A673 (cell line): ENCODE measurements around the gene OR6F1. TPM values are rescaled to one million over a fixed set of nuclear protein-coding genes. Genes with fewer than 3 reads are reported as not detected.
"Not testable (repeated sequence)": the region's sequence is repeated elsewhere in the genome, so short reads cannot be mapped to it uniquely, and the experiment has no call there.

Experiments
- BruUV-seq: library from RNA; stranded (reverse); fragments of 400-500 nt; replicated peaks from 2 replicates; lab custom pipeline; 2021; lab: Mats Ljungman, UMichigan
- CTCF ChIA-PET: fragments of 300-600 bp; sonication (Branson Sonifier 250); formaldehyde crosslinking; loops from one replicate; lab custom pipeline; 2022; ENCODE audit warnings: antibody characterized with exemption; lab: Charles Lee
- POLR2A ChIA-PET: fragments of 300-600 bp; sonication (Branson Sonifier 250); formaldehyde crosslinking; loops from one replicate; lab custom pipeline; 2022; ENCODE audit warnings: antibody characterized with exemption; ENCODE audit not compliant: low non-redundant PET; lab: Charles Lee
- DNase-seq: peaks from one replicate; pipeline ENCODE4 v3.0.0-alpha.2; 2015; ENCODE audit warnings: low spot score
- H3K27ac ChIP-seq: fragments of 200-600 bp; sonication (generic); 2 replicates; pipeline ENCODE4 v1.5.1; 2016; ENCODE audit warnings: mixed run types, low read depth, mild to moderate bottlenecking, mixed read lengths, antibody characterized with exemption, low read length; ENCODE audit not compliant: poor library complexity, severe bottlenecking
- H3K27me3 ChIP-seq: fragments of 200-600 bp; sonication (generic); replicated peaks from 2 replicates; pipeline ENCODE4 v1.6.1; 2017; ENCODE audit warnings: mixed run types, low read depth, mild to moderate bottlenecking, mixed read lengths, antibody characterized with exemption, low read length; ENCODE audit not compliant: insufficient read depth, poor library complexity
- H3K36me3 ChIP-seq: fragments of 200-600 bp; sonication (generic); 2 replicates; pipeline ENCODE4 v1.6.1; 2016; ENCODE audit warnings: mixed run types, mild to moderate bottlenecking, mixed read lengths, antibody characterized with exemption, low read length; ENCODE audit not compliant: insufficient read depth, poor library complexity, severe bottlenecking
- H3K4me1 ChIP-seq: fragments of 200-600 bp; sonication (generic); 2 replicates; pipeline ENCODE4 v1.6.1; 2017; ENCODE audit warnings: mixed run types, mild to moderate bottlenecking, mixed read lengths, antibody characterized with exemption, low read length; ENCODE audit not compliant: insufficient read depth, poor library complexity, severe bottlenecking
- H3K4me3 ChIP-seq: fragments of 200-600 bp; sonication (generic); 2 replicates; pipeline ENCODE4 v1.5.1; 2016; ENCODE audit warnings: low read depth, mixed run types, mild to moderate bottlenecking, mixed read lengths, low read length; ENCODE audit not compliant: poor library complexity, severe bottlenecking
- H3K9me3 ChIP-seq: fragments of 200-600 bp; sonication (generic); 2 replicates; pipeline ENCODE4 v1.6.1; 2016; ENCODE audit warnings: mixed run types, low read depth, mild to moderate bottlenecking, mixed read lengths, antibody characterized with exemption, low read length; ENCODE audit not compliant: poor library complexity, severe bottlenecking
- EZH2 ChIP-seq: fragments of 200-600 bp; sonication (generic); IDR thresholded peaks from 2 replicates; pipeline ENCODE4 v1.6.1; 2017; ENCODE audit warnings: borderline replicate concordance, low read depth, mild to moderate bottlenecking, mixed read lengths, antibody characterized with exemption, low read length; ENCODE audit not compliant: poor library complexity, severe bottlenecking
- intact Hi-C: fragments of 100-400 bp; cut with micrococcal nuclease; formaldehyde crosslinking; loops from one replicate; pipeline ENCODE4 v1.10.0; 2022; ENCODE audit not compliant: unreplicated experiment
- total RNA-seq: library from RNA; stranded (reverse); gene quantifications from 2 replicates; pipeline ENCODE4 v1.2.3, GENCODE V29; 2021
- TF ChIP-seq, protein P1 (sequence below): fragments of 300-800, 200-600 bp; sonication (generic); conservative IDR thresholded peaks from 2 replicates; pipeline ENCODE4 v1.5.1; 2017; ENCODE audit warnings: low read depth, mild to moderate bottlenecking, antibody characterized with exemption, low read length, moderate library complexity, mixed read lengths

OR6F1 gene
- total RNA-seq, 1 experiment from 2014 or later, result not detected

DNA sequence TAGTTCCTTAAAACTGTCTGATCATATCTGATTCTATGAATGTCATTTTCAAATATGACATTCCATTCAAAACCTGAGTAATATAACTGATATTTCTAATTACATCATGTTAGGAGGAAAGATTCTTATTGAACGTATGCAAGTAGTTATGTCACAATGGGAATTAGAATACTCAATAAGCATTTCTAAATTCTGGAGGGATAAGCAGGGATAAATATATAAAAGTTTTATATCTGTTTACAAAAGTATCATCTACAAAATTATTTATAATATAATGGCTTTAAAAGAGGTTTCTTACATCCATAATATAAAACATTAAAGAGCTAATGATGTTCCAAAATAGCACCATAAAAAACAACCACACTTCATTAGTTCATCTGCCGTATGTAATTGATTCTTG, 31.6 kb upstream of the OR6F1 start, which contains the start of gene OR14A2:
TSS of gene OR14A2 (minus strand) at position 101 of the 400 bp plus-strand sequence.
- intact Hi-C loops, result no loop called here
- no peaks in the 10 kb centered on the region for H3K4me1 ChIP-seq
- no peaks in the 10 kb centered on the region for H3K36me3 ChIP-seq
- no peak within 1 kb of the TSS for H3K4me3 ChIP-seq
- ChIA-PET CTCF (no interaction called here), POLR2A (no interaction called here)
- H3K27me3 ChIP-seq, result no peaks in the 10 kb centered on the region
- H3K27ac ChIP-seq, result no peak within 1 kb of the TSS
- DNase-seq, result no peak
- no TSS peak for BruUV-seq
- TF ChIP-seq, protein P1, sequence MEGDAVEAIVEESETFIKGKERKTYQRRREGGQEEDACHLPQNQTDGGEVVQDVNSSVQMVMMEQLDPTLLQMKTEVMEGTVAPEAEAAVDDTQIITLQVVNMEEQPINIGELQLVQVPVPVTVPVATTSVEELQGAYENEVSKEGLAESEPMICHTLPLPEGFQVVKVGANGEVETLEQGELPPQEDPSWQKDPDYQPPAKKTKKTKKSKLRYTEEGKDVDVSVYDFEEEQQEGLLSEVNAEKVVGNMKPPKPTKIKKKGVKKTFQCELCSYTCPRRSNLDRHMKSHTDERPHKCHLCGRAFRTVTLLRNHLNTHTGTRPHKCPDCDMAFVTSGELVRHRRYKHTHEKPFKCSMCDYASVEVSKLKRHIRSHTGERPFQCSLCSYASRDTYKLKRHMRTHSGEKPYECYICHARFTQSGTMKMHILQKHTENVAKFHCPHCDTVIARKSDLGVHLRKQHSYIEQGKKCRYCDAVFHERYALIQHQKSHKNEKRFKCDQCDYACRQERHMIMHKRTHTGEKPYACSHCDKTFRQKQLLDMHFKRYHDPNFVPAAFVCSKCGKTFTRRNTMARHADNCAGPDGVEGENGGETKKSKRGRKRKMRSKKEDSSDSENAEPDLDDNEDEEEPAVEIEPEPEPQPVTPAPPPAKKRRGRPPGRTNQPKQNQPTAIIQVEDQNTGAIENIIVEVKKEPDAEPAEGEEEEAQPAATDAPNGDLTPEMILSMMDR, result no peak
- no peak for TF ChIP-seq EZH2
- peaks cover 22% of the 10 kb centered on the region for H3K9me3 ChIP-seq

DNA sequence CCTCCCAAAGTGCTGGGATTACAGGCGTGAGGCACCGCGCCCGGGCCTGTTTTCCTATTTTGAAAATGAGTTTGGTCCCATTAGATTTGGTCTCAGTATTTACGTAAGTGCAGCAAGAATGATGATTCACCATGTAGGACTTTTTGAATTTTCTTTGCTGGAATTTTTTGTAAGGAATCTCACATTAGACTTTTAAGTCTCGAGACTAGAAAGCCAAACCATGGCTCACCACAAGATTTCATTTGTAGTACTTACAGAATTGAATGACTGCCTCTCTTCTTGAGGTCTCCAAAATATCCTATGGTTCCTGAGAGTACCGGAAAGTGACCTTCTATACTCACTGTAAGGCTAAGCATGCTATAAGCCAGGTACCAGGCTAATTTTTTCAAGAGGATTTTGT, 31.2 kb upstream of the OR6F1 start:
- ChIA-PET POLR2A (no interaction called here), CTCF (no interaction called here)
- Histone ChIP-seq H3K36me3 (no peaks in the 10 kb centered on the region), H3K27ac (no peak overlapping the region), H3K27me3 (no peaks in the 10 kb centered on the region), H3K4me1 (no peaks in the 10 kb centered on the region), H3K4me3 (no peak overlapping the region), H3K9me3 (peaks cover 22% of the 10 kb centered on the region)
- intact Hi-C loops, result no loop called here
- DNase-seq, result no peak
- no peak for TF ChIP-seq EZH2
- TF ChIP-seq, protein P1, result no peak
- no TSS peak for BruUV-seq

DNA sequence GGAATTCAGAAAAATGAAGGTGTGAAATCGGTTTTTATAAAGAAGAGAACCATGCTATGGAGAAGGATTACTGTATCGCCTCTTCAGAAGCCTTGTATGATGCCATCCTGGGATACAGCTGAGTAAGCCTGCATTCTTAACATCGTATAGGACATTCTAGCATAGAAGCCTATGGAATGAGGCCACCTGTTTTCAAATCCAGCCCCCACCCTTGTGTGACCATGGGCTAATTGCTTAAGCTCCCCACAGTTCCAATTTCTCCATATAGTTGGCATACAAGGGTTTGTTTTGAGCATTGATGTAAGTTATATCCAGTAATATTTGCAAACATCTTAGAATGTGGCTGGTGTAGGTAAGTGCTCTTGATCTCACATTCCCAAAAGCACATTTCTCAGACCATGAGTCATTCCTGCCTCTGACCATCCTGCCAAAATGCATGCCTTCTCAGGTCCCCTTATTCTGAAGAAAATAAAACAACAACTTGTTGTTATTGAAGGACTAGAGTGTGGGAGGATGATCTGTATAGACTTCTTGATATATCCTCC, 30.0 kb upstream of the OR6F1 start:
- no peaks in the 10 kb centered on the region for H3K36me3 ChIP-seq
- H3K4me1 ChIP-seq, result no peaks in the 10 kb centered on the region
- TF ChIP-seq, protein P1, result no peak
- no peak for TF ChIP-seq EZH2
- no peak overlapping the region for H3K4me3 ChIP-seq
- intact Hi-C loops, result no loop called here
- no peak overlapping the region for H3K27ac ChIP-seq
- ChIA-PET POLR2A (no interaction called here), CTCF (no interaction called here)
- BruUV-seq, result no TSS peak
- peaks cover 22% of the 10 kb centered on the region for H3K9me3 ChIP-seq
- no peak for DNase-seq
- no peaks in the 10 kb centered on the region for H3K27me3 ChIP-seq

DNA sequence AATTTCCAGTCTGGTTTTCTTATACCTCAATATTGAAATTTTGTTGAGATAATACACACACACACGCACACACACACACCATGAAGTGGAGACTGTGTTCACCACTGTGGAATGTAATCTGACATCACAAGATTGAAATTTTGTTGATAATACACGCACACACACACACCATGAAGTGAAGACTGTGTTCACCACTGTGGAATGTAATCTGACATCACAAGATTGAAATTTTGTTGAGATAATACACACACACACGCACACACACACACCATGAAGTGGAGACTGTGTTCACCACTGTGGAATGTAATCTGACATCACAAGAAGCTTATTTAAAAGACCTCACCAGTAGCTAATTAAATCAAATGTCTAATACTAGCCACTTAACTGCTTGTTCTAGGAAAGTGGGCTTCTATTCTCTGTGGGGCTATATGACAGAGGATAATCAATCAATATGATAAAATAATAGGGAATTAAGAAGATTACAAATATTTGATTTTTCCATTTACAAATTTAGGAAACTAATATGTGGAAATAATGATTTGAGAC, 25.8 kb upstream of the OR6F1 start:
- intact Hi-C loops, BruUV-seq, H3K4me1 ChIP-seq, CTCF ChIA-PET, DNase-seq, H3K27me3 ChIP-seq, H3K27ac ChIP-seq, POLR2A ChIA-PET, H3K4me3 ChIP-seq, H3K36me3 ChIP-seq: not testable (repeated sequence)
- peaks cover 12% of the 10 kb centered on the region for H3K9me3 ChIP-seq
